GM20000 (cell line): ENCODE data around the gene TRIP12.

Experiments
- DNase-seq: peaks from one replicate; pipeline ENCODE4 v3.0.0; 2012; ENCODE audit warnings: low spot score
- TF ChIP-seq, protein P1 (sequence below): IDR thresholded peaks from 2 replicates; pipeline ENCODE4 v1.5.1; 2012; ENCODE audit warnings: mild to moderate bottlenecking, control low read depth; ENCODE audit errors: extremely low read depth, missing control alignments

TRIP12 gene

DNA sequence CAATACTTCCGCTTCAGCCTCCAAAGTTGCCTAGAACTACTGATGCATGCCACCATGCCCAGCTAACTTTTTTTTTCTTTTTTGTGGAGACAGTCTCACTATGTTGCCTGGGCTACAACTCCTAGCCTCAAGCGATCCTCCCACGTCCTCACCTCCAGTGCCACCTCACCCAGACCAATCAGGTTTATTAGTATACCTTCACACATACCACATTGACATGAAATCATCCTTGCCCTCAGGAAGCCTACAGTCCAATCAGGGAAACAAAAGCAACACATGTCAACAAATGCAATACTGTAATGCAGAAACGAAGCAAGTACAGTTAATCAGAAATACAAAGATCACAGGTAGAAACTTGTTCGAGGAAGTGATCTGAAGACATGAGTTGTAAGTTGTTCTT lies 4.0 kb downstream of the TRIP12 start:
- TF ChIP-seq, protein P1, sequence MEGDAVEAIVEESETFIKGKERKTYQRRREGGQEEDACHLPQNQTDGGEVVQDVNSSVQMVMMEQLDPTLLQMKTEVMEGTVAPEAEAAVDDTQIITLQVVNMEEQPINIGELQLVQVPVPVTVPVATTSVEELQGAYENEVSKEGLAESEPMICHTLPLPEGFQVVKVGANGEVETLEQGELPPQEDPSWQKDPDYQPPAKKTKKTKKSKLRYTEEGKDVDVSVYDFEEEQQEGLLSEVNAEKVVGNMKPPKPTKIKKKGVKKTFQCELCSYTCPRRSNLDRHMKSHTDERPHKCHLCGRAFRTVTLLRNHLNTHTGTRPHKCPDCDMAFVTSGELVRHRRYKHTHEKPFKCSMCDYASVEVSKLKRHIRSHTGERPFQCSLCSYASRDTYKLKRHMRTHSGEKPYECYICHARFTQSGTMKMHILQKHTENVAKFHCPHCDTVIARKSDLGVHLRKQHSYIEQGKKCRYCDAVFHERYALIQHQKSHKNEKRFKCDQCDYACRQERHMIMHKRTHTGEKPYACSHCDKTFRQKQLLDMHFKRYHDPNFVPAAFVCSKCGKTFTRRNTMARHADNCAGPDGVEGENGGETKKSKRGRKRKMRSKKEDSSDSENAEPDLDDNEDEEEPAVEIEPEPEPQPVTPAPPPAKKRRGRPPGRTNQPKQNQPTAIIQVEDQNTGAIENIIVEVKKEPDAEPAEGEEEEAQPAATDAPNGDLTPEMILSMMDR: no peak
- DNase-seq: no peak

DNA sequence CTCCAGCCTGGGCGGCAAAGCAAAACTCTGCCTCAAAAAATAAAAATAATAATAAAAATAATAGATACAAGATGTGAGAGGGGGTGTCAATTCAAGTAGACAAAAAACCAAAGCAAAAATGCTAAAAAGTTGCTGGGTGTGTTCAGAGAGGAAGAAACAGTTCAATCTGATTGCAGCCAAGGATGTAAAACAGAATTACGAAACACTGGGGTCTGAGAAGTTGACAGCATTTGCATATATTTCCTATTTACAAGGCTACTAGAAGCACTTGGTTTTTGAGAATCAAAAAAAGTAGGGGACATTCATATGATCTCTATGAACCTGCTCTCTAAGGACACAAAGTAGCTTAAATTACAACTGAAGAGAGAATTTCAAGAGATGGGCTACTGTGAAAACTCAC lies 7.6 kb downstream of the TRIP12 start:
- no peak for DNase-seq
- TF ChIP-seq, protein P1: no peak

DNA sequence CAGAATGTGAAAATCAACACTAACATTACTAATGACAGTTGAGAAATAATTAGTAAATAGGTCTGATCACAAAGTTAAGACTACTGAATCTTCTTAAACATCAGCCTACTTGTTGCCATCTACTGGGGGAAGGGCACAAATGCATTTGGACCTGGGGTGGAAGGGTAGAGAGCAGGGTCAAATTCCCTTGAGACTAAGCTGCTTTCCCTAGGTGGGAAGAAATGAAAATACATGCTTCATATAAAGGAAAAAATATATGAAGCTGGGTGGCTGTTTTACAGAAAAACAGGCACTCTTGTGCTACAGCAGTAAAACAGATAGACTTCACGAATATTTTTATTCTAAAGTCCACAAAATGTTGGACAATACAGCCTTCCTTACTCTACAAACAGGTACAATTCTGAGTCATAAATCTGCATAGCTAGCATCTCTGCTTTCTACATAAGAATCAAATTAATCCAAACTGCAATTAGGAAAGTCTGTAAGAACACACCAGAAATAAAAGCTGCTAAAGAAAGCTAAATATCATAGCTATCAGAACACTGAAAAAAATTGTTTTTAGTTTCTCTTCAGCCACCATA lies 10.9 kb downstream of the TRIP12 start:
- DNase-seq: peak; percentile 32
- TF ChIP-seq, protein P1: peak; percentile 35

DNA sequence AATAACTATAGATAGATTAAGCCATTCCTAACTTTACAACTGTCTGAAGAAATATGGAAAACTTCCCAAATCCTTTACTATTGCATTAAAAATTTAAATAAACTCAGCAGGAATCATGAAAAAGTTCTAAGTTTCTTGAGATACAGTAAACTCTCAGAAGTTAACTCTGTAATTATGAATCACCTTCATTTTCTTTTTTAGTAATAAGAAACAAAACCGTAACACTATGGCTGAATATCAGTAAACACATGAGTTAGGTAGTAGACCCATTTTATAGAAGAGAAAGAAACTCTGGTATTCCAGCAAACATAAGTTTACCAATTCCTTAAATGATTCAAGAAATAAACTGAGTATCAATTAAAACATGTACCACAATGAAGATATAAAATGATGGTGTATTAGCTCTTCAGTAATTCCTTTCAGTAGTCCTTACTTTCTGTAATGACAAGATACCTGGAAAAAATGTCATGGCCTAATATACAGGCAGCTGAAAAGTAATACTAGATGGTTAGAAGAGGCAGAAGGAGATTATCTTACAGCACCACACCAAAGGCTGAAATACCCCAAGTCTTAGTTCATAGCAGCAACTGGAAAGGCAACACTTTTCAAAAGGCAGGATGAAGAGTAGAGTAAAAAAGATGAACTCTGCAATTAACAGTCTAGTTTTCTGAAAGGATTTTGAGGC lies 11.5 kb downstream of the TRIP12 start:
- no peak for DNase-seq
- TF ChIP-seq, protein P1: no peak

DNA sequence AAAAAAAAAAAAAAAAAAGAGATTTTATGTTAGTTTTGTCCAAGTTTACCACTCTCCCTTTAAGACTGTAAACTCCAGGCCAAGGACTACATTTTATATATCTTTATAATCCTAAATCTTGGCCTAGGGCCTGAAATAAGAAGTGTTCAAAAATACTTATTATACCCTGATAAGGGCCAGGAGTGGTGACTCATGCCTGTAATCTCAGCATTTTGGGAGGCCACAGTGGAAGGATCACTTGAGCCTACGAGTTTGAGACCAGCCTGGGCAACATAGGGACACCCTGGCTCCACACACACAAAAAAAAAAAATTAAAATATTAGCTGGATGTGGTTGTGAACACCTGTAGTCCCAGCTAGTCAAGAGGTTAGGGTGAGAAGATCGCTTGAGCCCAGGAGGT lies 12.7 kb downstream of the TRIP12 start:
- no peak for DNase-seq
- TF ChIP-seq, protein P1: no peak

DNA sequence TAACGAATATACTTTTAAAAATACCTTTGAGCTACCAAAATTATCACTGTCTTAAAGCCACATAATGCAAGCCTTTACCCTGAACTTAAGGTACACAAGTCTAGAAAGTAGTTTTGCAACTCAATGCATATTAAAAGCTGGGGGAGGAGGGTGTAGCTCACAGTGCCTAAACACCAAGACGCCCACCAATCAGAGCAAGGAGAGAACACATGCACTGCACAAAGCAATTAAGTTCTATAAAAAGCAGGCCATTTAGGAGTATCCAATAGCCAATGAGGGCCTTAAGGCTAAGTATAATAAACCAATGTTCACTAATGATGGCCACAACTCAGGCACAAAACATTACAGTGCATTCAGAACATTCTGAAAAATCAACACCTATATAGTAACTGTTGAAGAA lies 16.2 kb downstream of the TRIP12 start:
- DNase-seq: no peak
- TF ChIP-seq, protein P1: no peak

DNA sequence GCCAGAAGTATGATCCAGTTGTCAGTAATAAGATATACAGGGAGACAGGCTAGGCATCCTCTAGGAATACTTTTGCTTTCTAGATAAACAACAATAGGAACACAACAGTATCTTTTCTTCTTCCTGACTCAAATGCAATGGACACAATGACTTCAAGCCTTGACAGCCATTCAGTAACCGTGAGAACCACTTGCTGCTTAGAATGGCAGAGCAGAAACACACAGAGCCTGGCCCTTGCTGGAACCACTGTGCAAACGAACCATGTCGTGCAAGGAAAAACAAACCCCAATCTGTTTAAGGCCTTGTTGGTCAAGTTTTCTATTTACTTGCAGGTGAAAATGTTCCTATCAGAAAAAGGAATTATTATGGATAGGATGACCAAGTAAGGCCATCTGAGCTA lies 18.8 kb downstream of the TRIP12 start:
- no peak for DNase-seq
- TF ChIP-seq, protein P1: no peak
